ENCODE data around the gene AGAP1. TPM values are rescaled to one million over a fixed set of nuclear protein-coding genes. Genes with fewer than 3 reads are reported as not detected.

AGAP1 gene
- total RNA-seq, 1 experiment from 2014 or later = 25.8 TPM

DNA sequence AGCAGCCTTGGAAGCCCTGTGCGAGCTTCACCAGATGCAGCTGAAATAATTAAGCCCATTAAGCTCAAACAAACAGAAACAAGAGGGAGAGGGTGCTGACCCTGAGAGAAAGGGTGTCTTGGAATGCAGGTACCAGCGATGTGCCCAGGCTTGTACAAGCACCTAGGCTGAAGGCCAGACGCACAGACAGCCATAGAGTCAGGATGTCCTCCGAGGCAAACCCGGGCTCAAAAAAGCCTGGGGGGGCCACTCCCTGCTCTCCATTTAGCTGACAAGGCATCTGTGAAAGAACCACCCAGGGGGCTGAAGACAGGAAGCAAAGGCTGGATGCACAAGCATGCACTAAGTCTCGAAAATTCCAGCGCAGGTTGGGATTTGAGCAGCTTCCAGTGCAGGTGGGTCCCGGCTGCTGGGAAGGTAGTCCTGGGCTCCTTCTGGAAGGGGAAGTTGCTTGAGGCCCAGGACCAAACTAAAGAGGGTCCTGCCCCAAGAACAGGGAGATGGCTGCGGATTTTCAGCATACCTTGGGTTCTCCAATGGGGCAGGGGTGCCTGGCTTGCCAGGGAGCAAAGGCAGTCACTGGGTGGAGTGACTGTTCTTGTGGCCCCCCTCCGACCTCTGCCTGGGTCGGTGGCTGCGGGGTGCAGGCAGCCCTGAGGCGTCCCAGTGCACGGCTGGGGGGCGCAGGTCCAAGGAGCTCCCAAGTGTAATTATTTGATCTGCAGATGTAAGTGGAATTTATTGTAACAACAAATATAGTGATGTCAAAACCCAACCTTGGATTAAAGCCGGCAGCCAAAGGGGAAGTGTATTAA, 668.4 kb downstream of the AGAP1 start:
- H3K4me3 Mint-ChIP-seq = peak overlapping the region in 1 of 2 experiments; percentile 31; a peak in 1 of 5 replicates

More for the DNA sequence above, 668.4 kb downstream of the AGAP1 start:
- no peak overlapping the region for H3K18ac ChIP-seq (ENCODE audit: insufficient read length, low read depth, low read length)
- H4K5ac ChIP-seq (ENCODE audit: insufficient read length, low read depth, low read length) = no peak overlapping the region
- no peak overlapping the region for H4K8ac ChIP-seq (replicated peaks; ENCODE audit: insufficient read length, low read depth, low read length)
- H3K4ac ChIP-seq (ENCODE audit: low read depth, low read length) = no peak overlapping the region
- no peak for DNase-seq
- H3K27ac Mint-ChIP-seq = no peak overlapping the region
- no peak overlapping the region for H3K9ac ChIP-seq (ENCODE audit: extremely low read depth, insufficient read length, low read length)
- H3K23me2 ChIP-seq (ENCODE audit: insufficient read length, low read depth, low read length, poor library complexity, severe bottlenecking) = peaks cover 17% of the 10 kb centered on the region
- no peak overlapping the region for H3K23ac ChIP-seq (ENCODE audit: insufficient read length, low read depth, low read length)
- TF ChIP-seq, protein P1, sequence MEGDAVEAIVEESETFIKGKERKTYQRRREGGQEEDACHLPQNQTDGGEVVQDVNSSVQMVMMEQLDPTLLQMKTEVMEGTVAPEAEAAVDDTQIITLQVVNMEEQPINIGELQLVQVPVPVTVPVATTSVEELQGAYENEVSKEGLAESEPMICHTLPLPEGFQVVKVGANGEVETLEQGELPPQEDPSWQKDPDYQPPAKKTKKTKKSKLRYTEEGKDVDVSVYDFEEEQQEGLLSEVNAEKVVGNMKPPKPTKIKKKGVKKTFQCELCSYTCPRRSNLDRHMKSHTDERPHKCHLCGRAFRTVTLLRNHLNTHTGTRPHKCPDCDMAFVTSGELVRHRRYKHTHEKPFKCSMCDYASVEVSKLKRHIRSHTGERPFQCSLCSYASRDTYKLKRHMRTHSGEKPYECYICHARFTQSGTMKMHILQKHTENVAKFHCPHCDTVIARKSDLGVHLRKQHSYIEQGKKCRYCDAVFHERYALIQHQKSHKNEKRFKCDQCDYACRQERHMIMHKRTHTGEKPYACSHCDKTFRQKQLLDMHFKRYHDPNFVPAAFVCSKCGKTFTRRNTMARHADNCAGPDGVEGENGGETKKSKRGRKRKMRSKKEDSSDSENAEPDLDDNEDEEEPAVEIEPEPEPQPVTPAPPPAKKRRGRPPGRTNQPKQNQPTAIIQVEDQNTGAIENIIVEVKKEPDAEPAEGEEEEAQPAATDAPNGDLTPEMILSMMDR (conservative IDR thresholded peaks at IDR 0.05) = no peak
- no peaks in the 10 kb centered on the region for H3K79me1 ChIP-seq (ENCODE audit: insufficient read depth, low read depth, low read length, poor library complexity, severe bottlenecking)
- no peak overlapping the region for H3K4me2 ChIP-seq (ENCODE audit: insufficient read depth, insufficient read length, low read length)
- H3K36me3 Mint-ChIP-seq (ENCODE audit: insufficient read depth in 1 of 3, low read depth in 3 of 3) = peaks cover 0 to 5% (median 0%) of the 10 kb centered on the region in 3 experiments; a peak in 2 of 7 replicates
- H4K20me1 ChIP-seq (ENCODE audit: control insufficient read depth, insufficient read depth, insufficient read length) = no peaks in the 10 kb centered on the region
- no peaks in the 10 kb centered on the region for H3K9me3 ChIP-seq (ENCODE audit: control insufficient read depth, low read depth, low read length)
- H3K27ac ChIP-seq (ENCODE audit: insufficient read length, low read depth, low read length) = no peak overlapping the region
- H4K91ac ChIP-seq (ENCODE audit: insufficient read length, low read depth, low read length) = no peak overlapping the region
- no peak overlapping the region for H3K14ac ChIP-seq (ENCODE audit: insufficient read depth, low read length)
- H3K27me3 ChIP-seq (ENCODE audit: insufficient read depth, low read length) = peaks cover 77% of the 10 kb centered on the region
- H3K27me3 Mint-ChIP-seq (ENCODE audit: low read depth) = peaks cover 97% of the 10 kb centered on the region
- H2BK120ac ChIP-seq (ENCODE audit: low read depth, low read length, poor library complexity, severe bottlenecking) = no peak overlapping the region
- WGBS (ENCODE audit: extremely low coverage, insufficient read length, low lambda C conversion rate) = no CpG with 5 or more reads among the region's 16 CpGs
- H3K4me1 Mint-ChIP-seq = peaks cover 49 to 52% of the 10 kb centered on the region in 2 experiments
- H3K79me2 ChIP-seq (ENCODE audit: insufficient read depth, low read length) = no peaks in the 10 kb centered on the region
- H3K9me3 Mint-ChIP-seq = peaks cover 0 to 3% of the 10 kb centered on the region in 2 experiments; a peak in 2 of 5 replicates
- H2AFZ ChIP-seq (ENCODE audit: low read length) = no peak overlapping the region
- H2AK5ac ChIP-seq (ENCODE audit: insufficient read length, low read length) = no peak overlapping the region
- no peak overlapping the region for H2BK5ac ChIP-seq (ENCODE audit: insufficient read length, low read length)
- no peak overlapping the region for H3K56ac ChIP-seq (ENCODE audit: insufficient read length, low read depth, low read length)
- H2BK15ac ChIP-seq (ENCODE audit: low read depth, low read length) = no peak overlapping the region
- no peak overlapping the region for H2BK20ac ChIP-seq (ENCODE audit: low read depth, low read length, poor library complexity, severe bottlenecking)
- H3T11ph ChIP-seq (ENCODE audit: low read length) = no peak overlapping the region
- H2BK12ac ChIP-seq (ENCODE audit: insufficient read length, low read depth, low read length) = no peak overlapping the region
- peaks cover 4% of the 10 kb centered on the region; the same call in 1 of the 2 replicates for H3K4me1 ChIP-seq (ENCODE audit: insufficient read depth, low read length)

Measured in H9 (cell line).